UCSD-AML1 (cell line): ENCODE measurements around the gene TDRD9.

ENCODE experiments used
- DNase-seq: peaks from one replicate; lab custom pipeline; 2025; ENCODE audit not compliant: unreplicated experiment; lab: John Stamatoyannopoulos, UW

Gene TDRD9

GRCh38 chr14:104066719-104067295, 138.6 kb downstream of the TDRD9 start:
- DNase-seq, result no peak

DNA sequence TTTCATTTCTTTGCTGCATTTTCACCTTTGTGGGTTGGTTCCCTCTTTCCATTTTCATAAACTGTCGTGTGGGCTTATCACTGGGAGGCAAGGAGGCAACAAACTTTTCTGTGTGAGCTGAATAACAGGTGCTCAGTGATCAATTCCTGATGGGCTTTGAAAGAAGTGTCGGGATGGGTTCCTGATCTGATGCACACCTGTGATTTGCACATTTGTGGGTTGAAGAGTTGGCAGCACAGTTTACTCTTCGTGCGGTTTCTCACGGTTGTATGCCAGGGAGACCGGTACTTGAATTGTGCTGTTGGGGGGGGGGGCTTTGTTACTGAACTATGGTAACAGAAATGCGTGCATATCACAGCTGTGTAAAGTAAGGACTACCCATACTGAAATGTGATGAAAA, 141.3 kb downstream of the TDRD9 start:
- no peak for DNase-seq

DNA sequence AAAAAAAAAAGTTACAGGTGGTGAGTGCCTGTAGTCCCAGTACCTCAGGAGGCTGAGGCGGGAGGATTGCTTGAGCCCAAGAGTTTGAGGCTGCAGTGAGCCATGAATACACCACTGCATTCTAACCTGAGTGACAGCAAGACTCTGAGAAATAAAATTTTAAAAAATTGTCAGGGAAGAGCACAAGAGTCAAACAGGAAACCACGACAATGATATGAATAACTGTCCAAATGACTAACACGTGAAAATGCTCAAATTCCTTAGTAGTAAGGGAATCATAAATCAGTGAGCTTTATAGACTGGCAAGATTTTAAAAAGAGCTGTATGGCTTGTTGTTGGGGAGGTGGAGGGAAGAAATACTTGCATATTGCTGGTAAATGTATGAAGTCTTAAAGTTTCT, 144.3 kb downstream of the TDRD9 start:
- DNase-seq, result no peak

DNA sequence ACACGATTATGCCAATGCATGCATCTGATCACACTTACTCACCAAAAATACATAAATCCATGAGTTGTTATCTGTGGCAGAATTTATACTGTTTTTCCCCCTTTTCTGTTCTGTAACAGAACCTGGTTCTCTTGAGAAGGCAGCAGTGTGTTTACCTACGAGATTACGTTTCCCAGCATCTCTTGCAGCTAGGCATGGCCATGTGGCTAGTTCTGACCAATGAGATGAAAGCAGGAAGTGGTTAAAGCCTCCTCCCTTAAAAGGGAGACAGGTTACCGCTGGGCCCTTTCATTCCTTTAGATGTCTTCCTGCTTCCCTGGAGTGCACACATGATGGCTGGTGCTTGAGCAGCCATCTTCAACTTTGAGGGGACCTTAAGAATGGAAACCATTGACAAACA, 145.5 kb downstream of the TDRD9 start:
- DNase-seq, result no peak

DNA sequence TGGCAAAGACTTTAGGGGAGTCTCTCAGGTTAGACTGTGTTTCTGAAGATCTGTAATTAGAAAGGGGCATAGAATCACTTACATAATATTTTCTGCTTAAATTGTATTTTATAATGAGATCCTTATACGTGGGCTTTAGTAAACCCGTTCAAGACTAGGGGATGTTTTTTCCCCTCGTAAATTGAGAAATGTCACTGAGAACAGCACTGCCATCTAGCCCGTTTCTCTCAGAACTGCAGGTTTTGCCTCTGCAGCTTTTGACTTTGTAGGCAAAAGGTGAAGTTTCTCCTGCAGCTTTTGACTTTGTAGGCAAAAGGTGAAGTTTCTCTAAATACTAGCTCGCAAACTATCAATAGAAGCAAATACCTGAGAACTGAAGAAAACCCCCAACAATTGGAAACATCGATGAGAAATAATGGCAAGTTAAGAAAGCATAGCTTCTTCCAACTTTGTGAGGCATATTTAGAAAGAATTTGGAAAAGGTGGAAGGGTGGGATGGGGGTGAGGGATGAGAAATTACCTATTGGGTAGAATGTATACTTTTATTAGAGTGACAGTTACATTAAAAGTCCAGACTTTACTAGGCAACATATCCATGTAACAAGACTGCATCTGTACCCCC, 147.4 kb downstream of the TDRD9 start:
- DNase-seq, result no peak

- DNase-seq, result no peak
Measured at GRCh38 chr14:104076743-104077142, 148.5 kb downstream of the TDRD9 start.

DNA sequence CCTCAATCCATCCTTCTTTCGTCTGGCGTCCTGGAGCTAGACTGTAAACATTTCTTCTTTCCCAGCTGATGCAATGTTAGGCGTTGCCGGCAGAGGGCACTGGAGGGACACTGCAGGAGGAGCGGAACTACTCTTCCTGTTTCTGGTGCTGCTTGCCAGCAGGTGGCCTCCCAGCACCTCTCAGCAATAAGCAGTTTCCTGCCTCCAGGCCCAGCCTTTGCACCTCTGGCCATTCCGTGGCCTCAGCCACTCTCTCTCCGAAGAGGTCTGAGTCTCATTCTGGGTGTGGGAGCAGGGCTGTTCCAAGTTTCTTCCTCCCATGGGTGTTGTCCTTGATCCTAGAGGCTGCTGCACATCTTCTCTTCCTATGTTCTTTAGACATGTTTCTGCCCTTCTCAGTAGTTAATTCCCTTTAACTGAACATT, 149.8 kb downstream of the TDRD9 start:
- peak; percentile 86 for DNase-seq

DNA sequence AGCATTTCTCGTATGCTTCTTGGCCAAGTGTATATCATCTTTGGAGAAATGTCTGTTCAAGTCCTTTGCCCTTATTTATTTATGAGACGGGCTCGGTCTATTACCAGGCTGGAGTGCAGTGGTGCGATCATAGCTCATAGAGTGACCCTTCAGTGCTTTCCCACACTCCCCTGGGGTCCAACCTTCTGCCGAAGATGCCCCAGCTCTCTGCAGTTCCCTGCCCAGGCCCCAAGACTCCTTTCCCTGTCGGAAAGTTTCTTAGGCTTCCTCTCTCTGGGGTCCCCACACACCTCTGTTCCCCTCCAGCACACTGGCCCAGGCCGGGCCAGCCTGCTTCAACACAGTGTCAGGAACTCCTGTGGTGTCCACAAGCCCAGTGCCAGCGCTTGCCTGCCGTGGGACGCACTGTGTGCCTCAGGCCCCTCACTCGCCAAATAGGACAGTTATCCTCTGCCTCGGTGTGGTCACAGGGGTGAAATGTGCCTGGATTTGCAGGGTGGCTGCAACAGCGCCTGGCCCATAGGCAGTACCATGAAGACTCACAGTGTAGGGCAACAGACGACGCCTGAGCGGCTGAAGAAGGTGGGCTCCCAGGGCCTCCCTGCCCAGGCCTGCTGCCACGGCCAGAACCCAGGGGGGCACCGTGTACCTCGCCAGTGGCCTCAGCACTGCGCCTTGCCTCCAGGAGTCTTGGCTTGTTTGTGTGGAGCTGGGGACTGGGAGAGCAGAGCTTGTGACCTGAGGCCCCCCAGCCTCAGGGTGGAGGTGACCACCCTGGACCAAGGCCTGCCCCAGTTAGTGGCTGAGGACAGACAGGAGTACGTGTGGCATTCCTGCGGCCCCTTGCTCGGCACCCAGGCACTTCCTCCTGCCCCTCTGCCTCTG, 152.4 kb downstream of the TDRD9 start:
- DNase-seq, result no peak

DNA sequence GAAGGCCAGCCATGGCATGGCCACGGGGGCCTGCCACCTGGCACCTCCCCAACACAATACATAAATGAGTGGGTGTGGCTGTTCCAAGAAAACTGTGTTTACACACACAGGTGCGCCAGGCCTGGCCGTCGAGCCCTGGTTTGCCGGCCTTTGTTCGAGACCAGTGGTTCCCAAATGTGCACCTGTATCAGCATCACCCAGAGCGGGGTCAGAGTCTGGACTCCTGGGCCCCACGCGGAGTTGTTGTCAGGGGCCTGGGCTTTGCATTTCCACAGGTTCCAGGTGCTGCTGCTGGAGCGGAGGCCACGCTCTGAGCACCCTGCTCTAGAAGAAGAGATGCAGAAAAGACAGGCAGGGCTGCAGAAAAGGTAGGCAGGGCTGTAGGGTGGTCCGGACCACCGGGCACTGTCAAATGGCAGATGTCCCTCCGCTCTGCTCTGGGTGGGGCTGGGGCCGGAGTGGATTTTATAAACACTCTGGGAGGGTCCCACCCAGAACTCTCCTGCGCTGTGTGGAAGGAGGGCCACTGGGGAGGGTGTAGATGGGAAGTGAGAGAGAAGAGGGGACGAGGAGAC, 153.1 kb downstream of the TDRD9 start:
- DNase-seq, result no peak

- DNase-seq, result no peak
Measured at GRCh38 chr14:104081951-104082464, 153.8 kb downstream of the TDRD9 start.

GRCh38 chr14:104082807-104083206, 154.6 kb downstream of the TDRD9 start:
- no peak for DNase-seq

GRCh38 chr14:104084251-104085002, 156.2 kb downstream of the TDRD9 start:
- DNase-seq, result no peak

- no peak for DNase-seq
Measured at GRCh38 chr14:104085032-104085888, 157.0 kb downstream of the TDRD9 start, which contains the start of gene ASPG. TSS of gene ASPG (plus strand) at chr14:104085700. CDS start at chr14:104085771, 71 bp downstream.

GRCh38 chr14:104085889-104086201, 157.6 kb downstream of the TDRD9 start:
- DNase-seq, result no peak

DNA sequence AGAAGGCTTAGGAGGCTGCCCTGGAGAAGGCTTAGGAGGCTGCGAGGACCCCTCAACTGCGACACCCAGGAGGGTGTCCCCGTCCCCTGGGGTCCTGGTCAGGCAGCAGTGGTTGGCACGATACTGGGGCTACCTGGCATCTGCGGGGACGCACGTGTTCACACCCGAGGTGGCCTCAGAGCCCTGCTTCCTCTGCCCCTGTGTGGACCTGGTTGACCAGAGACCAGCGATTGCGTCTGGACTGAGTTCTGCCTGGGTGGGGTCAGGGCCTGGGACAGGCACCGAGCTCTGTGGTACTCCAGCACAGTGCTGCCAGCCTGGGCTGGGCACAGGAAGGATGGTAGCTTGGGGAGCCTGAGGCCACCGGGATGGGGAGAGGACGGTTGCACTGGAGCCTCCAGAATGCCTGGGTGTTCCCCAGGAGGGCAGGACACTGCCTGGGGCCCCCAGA, 158.0 kb downstream of the TDRD9 start:
- no peak for DNase-seq

DNA sequence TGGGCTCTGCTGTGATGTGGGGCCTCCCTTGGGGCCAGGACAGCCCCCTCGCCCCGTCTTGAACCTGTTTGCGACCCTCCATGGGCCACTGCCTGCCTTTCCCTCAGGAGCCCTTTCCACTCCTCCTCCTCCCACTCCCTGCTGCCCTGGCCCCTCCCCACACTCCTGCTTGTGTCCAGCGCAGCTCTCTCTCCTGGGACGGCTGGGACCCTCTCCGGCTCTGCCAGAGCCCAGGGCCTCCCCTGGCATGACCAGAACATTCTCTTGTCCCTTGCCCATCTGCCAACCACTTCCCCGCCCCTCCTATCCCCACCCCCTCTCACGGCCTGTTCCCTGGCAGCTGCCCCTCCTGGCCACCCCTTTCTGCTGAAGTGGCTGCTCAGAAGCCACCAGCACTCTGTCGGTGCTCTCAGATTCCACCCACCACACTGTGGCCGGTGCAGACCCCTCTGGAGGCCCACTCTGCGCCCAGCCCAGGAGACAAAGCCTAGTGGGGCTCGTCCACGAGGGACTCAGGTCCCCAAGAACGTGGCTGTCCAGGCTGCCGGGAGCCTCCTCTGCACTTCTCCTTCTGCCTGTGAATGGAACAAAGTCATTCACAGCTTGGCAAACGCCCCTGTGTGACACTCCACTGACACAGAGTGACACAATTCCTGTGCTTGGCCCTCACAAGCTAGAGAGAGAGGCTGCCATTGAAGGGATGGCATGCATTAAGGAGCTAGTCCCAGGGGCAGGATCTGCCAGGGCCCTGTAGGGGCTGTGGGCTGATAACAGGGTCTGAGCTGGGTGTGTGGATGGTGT, 158.6 kb downstream of the TDRD9 start:
- no peak for DNase-seq

DNA sequence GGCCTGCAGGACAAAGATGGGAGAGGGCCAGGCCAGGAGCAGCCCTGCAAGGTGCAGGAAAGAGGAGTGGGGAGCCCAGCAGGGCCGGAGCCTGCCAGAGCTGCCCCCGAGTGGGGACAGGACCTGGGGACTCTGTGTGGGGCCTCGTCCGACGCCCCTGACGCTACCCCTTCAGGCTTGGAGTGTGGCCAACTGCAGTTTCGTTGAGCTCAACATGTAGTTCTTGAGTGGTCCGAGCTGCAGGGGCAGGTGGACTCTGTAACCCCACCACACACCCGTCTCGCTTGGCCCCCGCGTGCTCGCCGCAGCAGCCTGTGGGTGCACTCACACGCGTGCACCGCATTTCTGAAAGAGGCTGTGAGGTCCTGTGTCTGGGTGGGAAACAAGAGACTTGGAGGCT, 159.2 kb downstream of the TDRD9 start:
- DNase-seq, result no peak

DNA sequence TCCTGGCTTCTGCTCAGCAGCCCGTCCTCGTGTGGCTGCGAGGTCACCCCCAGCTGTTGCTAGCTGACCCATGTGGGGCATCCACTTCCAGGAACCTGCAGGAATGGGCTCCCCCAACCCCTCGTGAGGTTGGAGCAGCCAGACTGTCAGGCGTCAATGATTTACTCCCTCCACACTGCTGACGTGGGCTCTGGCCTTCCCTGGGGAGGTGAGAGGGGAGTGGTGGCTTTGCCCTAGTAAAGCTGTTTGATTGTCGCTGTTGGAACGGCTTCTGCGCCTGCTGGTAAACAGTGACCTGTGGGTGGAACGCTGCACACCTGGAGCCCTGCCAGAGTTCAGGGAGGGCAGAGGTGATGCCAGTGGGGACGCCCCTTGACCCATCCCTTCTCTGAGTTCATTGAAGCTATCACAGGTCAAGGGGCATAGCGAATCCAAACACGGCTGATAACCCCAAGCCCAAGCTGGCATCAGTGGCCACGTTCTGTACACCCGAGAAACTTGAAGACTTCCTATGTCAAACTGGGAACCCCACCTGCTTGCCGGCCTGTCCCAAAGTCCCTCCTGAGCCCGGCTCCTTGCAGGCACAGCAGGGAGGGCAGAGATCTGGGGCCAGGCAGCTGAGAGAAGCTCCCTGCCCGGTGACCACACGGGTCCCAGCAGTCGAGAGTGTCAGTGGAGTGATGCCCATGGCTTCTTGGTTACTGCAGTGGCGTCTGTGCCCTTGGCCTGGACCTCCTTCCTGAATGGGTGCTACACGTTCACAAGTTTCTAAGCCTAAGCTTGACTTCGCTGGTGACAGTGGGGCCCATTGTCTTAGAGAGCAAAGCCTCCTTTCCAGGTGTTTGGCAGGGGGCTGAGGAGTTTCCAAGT, 160.0 kb downstream of the TDRD9 start:
- no peak for DNase-seq
